Stimulated activated naive CD4-positive, alpha-beta T cell treated with Interleukin-2 at 50 U/mL for 16 hours (primary cell): ENCODE data around the gene SYNJ2.

Experiments
- DNase-seq: peaks from one replicate; lab custom pipeline; 2025; lab: John Stamatoyannopoulos, UW

The SYNJ2 gene

GRCh38 chr6:157996918-157997702 lies 15.4 kb downstream of the SYNJ2 start:
- DNase-seq, result no peak

GRCh38 chr6:157997893-157998608 lies 16.4 kb downstream of the SYNJ2 start:
- no peak for DNase-seq

GRCh38 chr6:157998707-157999167 lies 17.1 kb downstream of the SYNJ2 start:
- DNase-seq, result no peak

GRCh38 chr6:157999168-158000051 lies 17.7 kb downstream of the SYNJ2 start:
- DNase-seq, result no peak

GRCh38 chr6:158000530-158001307 lies 19.1 kb downstream of the SYNJ2 start:
- DNase-seq, result no peak

GRCh38 chr6:158002249-158002950 lies 20.7 kb downstream of the SYNJ2 start:
- DNase-seq, result no peak

- DNase-seq, result peak; percentile 51
Observed at GRCh38 chr6:158002951-158003853, 21.5 kb downstream of the SYNJ2 start.

GRCh38 chr6:158003910-158004700 lies 22.4 kb downstream of the SYNJ2 start:
- no peak for DNase-seq

GRCh38 chr6:158004701-158005095 lies 23.0 kb downstream of the SYNJ2 start:
- DNase-seq, result no peak

- no peak for DNase-seq
Observed at GRCh38 chr6:158005626-158006180, 24.0 kb downstream of the SYNJ2 start.

- DNase-seq, result no peak
Observed at GRCh38 chr6:158006331-158006730, 24.7 kb downstream of the SYNJ2 start.

GRCh38 chr6:158006821-158007570 lies 25.3 kb downstream of the SYNJ2 start:
- no peak for DNase-seq

GRCh38 chr6:158008864-158009113 lies 27.1 kb downstream of the SYNJ2 start:
- DNase-seq, result no peak

- peak; percentile 5 for DNase-seq
Observed at GRCh38 chr6:158009114-158009891, 27.6 kb downstream of the SYNJ2 start.

- no peak for DNase-seq
Observed at GRCh38 chr6:158009935-158010585, 28.4 kb downstream of the SYNJ2 start.

- no peak for DNase-seq
Observed at GRCh38 chr6:158010591-158011477, 29.2 kb downstream of the SYNJ2 start.
